Activated CD4-positive, alpha-beta memory T cell treated with anti-CD3 and anti-CD28 coated beads for 36 hours (primary cell): ENCODE results near the gene SRPK2. TPM values are rescaled to one million over a fixed set of nuclear protein-coding genes. Genes with fewer than 3 reads are reported as not detected.
A peak's percentile ranks its signal among the peaks of the same experiment; 100 is the strongest.
"Not testable (repeated sequence)": the region's sequence is repeated elsewhere in the genome, so short reads cannot be mapped to it uniquely, and the experiment has no call there.

Experiments
- CTCF ChIA-PET: fragments of 350-600 bp; sonication (Branson Sonifier 250); formaldehyde crosslinking; loops from one replicate; lab custom pipeline; 2021; ENCODE audit warnings: antibody characterized with exemption, inconsistent platforms; lab: Charles Lee
- POLR2A ChIA-PET: fragments of 350-600 bp; sonication (Branson Sonifier 250); formaldehyde crosslinking; loops from one replicate; lab custom pipeline; 2021; ENCODE audit warnings: antibody characterized with exemption; lab: Charles Lee
- DNase-seq: peaks from one replicate; pipeline ENCODE4 v3.0.0-alpha.2; 2020
- H3K27ac Mint-ChIP-seq: one replicate; pipeline ENCODE4 v1.8.0; 2021; ENCODE audit warnings: mixed read lengths
- H3K27me3 Mint-ChIP-seq: one replicate; pipeline ENCODE4 v1.8.0; 2021; ENCODE audit warnings: mixed read lengths
- H3K36me3 Mint-ChIP-seq: one replicate; pipeline ENCODE4 v1.8.0; 2021; ENCODE audit warnings: mixed read lengths
- H3K4me1 Mint-ChIP-seq: one replicate; pipeline ENCODE4 v1.8.0; 2021; ENCODE audit warnings: low read depth, mixed read lengths
- H3K4me3 Mint-ChIP-seq: one replicate; pipeline ENCODE4 v1.8.0; 2021; ENCODE audit warnings: mild to moderate bottlenecking, mixed read lengths
- H3K9me3 Mint-ChIP-seq: one replicate; pipeline ENCODE4 v1.8.0; 2021; ENCODE audit warnings: mixed read lengths
- intact Hi-C: fragments of 100-400 bp; cut with micrococcal nuclease; formaldehyde crosslinking; loops from one replicate; pipeline ENCODE4 v1.15.1; 2023
- total RNA-seq, 2 experiments: library from RNA; stranded (reverse); gene quantifications; one replicate each; pipeline ENCODE4 v1.2.3, GENCODE V29; 2021

The SRPK2 gene
- total RNA-seq, 2 experiments from 2014 or later = 39.1 to 40.6 TPM

GRCh38 chr7:105352018-105352612 lies 36.6 kb downstream of the SRPK2 start:
- no peaks in the 10 kb centered on the region for H3K27me3 Mint-ChIP-seq
- H3K36me3 Mint-ChIP-seq = peaks cover 2% of the 10 kb centered on the region
- intact Hi-C loops = loop anchor here (1.0 to 5.0 kb wide), 5 partner anchors 35 to 407 kb away; partner anchors contain the start of gene SRPK2
- H3K4me3 Mint-ChIP-seq = peak overlapping the region; percentile 42
- CTCF ChIA-PET = interaction anchor here (0.7 to 1.2 kb wide), 4 partner anchors 10 to 83 kb away, joined by 3 to 5 read pairs (median 4); partner anchors contain the start of gene SRPK2
- peak overlapping the region; percentile 94 for H3K27ac Mint-ChIP-seq
- peak; percentile 68 for DNase-seq
- no peaks in the 10 kb centered on the region for H3K9me3 Mint-ChIP-seq
- POLR2A ChIA-PET = interaction anchor here (0.8 to 1.6 kb wide), 4 partner anchors 35 to 411 kb away, joined by 3 to 4 read pairs (median 4); no protein-coding TSS in a partner anchor
- peaks cover 58% of the 10 kb centered on the region for H3K4me1 Mint-ChIP-seq

GRCh38 chr7:105350906-105351305 lies 37.8 kb downstream of the SRPK2 start:
- ChIA-PET CTCF (no interaction called here), POLR2A (no interaction called here)
- peaks cover 61% of the 10 kb centered on the region for H3K4me1 Mint-ChIP-seq
- intact Hi-C loops = loop anchor here (5.0 kb wide), 1 partner anchor 36 kb away; the partner anchor contains the start of gene SRPK2
- DNase-seq = no peak
- H3K4me3 Mint-ChIP-seq = no peak overlapping the region
- peak overlapping the region; percentile 62 for H3K27ac Mint-ChIP-seq
- H3K9me3 Mint-ChIP-seq = no peaks in the 10 kb centered on the region
- H3K36me3 Mint-ChIP-seq = peaks cover 2% of the 10 kb centered on the region
- H3K27me3 Mint-ChIP-seq = no peaks in the 10 kb centered on the region

- DNase-seq, POLR2A ChIA-PET, H3K36me3 Mint-ChIP-seq, CTCF ChIA-PET, H3K9me3 Mint-ChIP-seq, H3K27me3 Mint-ChIP-seq, H3K4me3 Mint-ChIP-seq, H3K27ac Mint-ChIP-seq: not testable (repeated sequence)
- peaks cover 56% of the 10 kb centered on the region for H3K4me1 Mint-ChIP-seq
- intact Hi-C loops = loop anchor here (5.0 kb wide), 1 partner anchor 81 kb away; no protein-coding TSS in a partner anchor
Observed at GRCh38 chr7:105348177-105348576, 40.5 kb downstream of the SRPK2 start.

GRCh38 chr7:105346593-105347322 lies 42.0 kb downstream of the SRPK2 start:
- H3K4me1 Mint-ChIP-seq = peaks cover 51% of the 10 kb centered on the region
- intact Hi-C loops = loop anchor here (5.0 kb wide), 1 partner anchor 79 kb away; no protein-coding TSS in a partner anchor
- H3K4me3 Mint-ChIP-seq = no peak overlapping the region
- ChIA-PET CTCF (interaction anchor here (0.6 kb wide), 1 partner anchor 168 kb away, joined by 4 read pairs; no protein-coding TSS in a partner anchor), POLR2A (interaction anchor here (1.6 kb wide), 1 partner anchor 49 kb away, joined by 6 read pairs; no protein-coding TSS in a partner anchor)
- H3K36me3 Mint-ChIP-seq = no peaks in the 10 kb centered on the region
- no peaks in the 10 kb centered on the region for H3K27me3 Mint-ChIP-seq
- no peak overlapping the region for H3K27ac Mint-ChIP-seq
- peak; percentile 28 for DNase-seq
- no peaks in the 10 kb centered on the region for H3K9me3 Mint-ChIP-seq

GRCh38 chr7:105346138-105346537 lies 42.6 kb downstream of the SRPK2 start:
- ChIA-PET POLR2A (interaction anchor here (1.6 kb wide), 1 partner anchor 48 kb away, joined by 6 read pairs; no protein-coding TSS in a partner anchor), CTCF (no interaction called here)
- Mint-ChIP-seq H3K9me3 (no peaks in the 10 kb centered on the region), H3K4me3 (no peak overlapping the region), H3K36me3 (no peaks in the 10 kb centered on the region), H3K27ac (no peak overlapping the region), H3K27me3 (no peaks in the 10 kb centered on the region), H3K4me1 (peaks cover 50% of the 10 kb centered on the region)
- DNase-seq = no peak
- intact Hi-C loops = loop anchor here (5.0 kb wide), 1 partner anchor 79 kb away; no protein-coding TSS in a partner anchor

- H3K4me3 Mint-ChIP-seq = no peak overlapping the region
- no peaks in the 10 kb centered on the region for H3K27me3 Mint-ChIP-seq
- ChIA-PET CTCF (interaction anchor here (0.7 kb wide), 1 partner anchor 137 kb away, joined by 3 read pairs; no protein-coding TSS in a partner anchor), POLR2A (interaction anchor here (0.8 to 1.6 kb wide), 3 partner anchors 48 to 135 kb away, joined by 3 to 6 read pairs (median 3); no protein-coding TSS in a partner anchor)
- H3K36me3 Mint-ChIP-seq = no peaks in the 10 kb centered on the region
- intact Hi-C loops = loop anchor here (1.0 to 5.0 kb wide), 6 partner anchors 39 to 137 kb away; no protein-coding TSS in a partner anchor
- peak overlapping the region; percentile 46 for H3K27ac Mint-ChIP-seq
- peaks cover 49% of the 10 kb centered on the region for H3K4me1 Mint-ChIP-seq
- no peaks in the 10 kb centered on the region for H3K9me3 Mint-ChIP-seq
- no peak for DNase-seq
Observed at GRCh38 chr7:105345725-105346124, 43.0 kb downstream of the SRPK2 start.

GRCh38 chr7:105345003-105345402 lies 43.7 kb downstream of the SRPK2 start:
- Mint-ChIP-seq H3K9me3 (no peaks in the 10 kb centered on the region), H3K27ac (peak overlapping the region; percentile 46), H3K27me3 (no peaks in the 10 kb centered on the region), H3K36me3 (no peaks in the 10 kb centered on the region), H3K4me1 (peaks cover 48% of the 10 kb centered on the region), H3K4me3 (no peak overlapping the region)
- CTCF ChIA-PET = interaction anchor here (0.5 to 0.7 kb wide), 2 partner anchors 136 to 172 kb away, joined by 3 read pairs; no protein-coding TSS in a partner anchor
- intact Hi-C loops = loop anchor here (1.0 to 5.0 kb wide), 6 partner anchors 38 to 136 kb away; no protein-coding TSS in a partner anchor
- POLR2A ChIA-PET = interaction anchor here (0.8 to 1.6 kb wide), 3 partner anchors 47 to 135 kb away, joined by 3 to 6 read pairs (median 3); no protein-coding TSS in a partner anchor
- DNase-seq = peak; percentile 55

GRCh38 chr7:105339404-105340323 lies 49.1 kb downstream of the SRPK2 start:
- no peak overlapping the region for H3K4me3 Mint-ChIP-seq
- H3K27ac Mint-ChIP-seq = no peak overlapping the region
- ChIA-PET CTCF (interaction anchor here (0.7 kb wide), 2 partner anchors 187 to 274 kb away, joined by 3 read pairs; no protein-coding TSS in a partner anchor), POLR2A (no interaction called here)
- no peaks in the 10 kb centered on the region for H3K9me3 Mint-ChIP-seq
- H3K4me1 Mint-ChIP-seq = peaks cover 20% of the 10 kb centered on the region
- no peaks in the 10 kb centered on the region for H3K27me3 Mint-ChIP-seq
- H3K36me3 Mint-ChIP-seq = no peaks in the 10 kb centered on the region
- intact Hi-C loops = loop anchor here (5.0 kb wide), 3 partner anchors 187 to 417 kb away; no protein-coding TSS in a partner anchor
- no peak for DNase-seq

- no peaks in the 10 kb centered on the region for H3K9me3 Mint-ChIP-seq
- H3K27me3 Mint-ChIP-seq = no peaks in the 10 kb centered on the region
- H3K4me1 Mint-ChIP-seq = peaks cover 10% of the 10 kb centered on the region
- H3K27ac Mint-ChIP-seq = no peak overlapping the region
- POLR2A ChIA-PET = no interaction called here
- no peak for DNase-seq
- no peaks in the 10 kb centered on the region for H3K36me3 Mint-ChIP-seq
- intact Hi-C loops = loop anchor here (2.0 to 5.0 kb wide), 4 partner anchors 185 to 415 kb away; no protein-coding TSS in a partner anchor
- CTCF ChIA-PET = interaction anchor here (1.3 to 1.4 kb wide), 2 partner anchors 184 to 195 kb away, joined by 3 read pairs; no protein-coding TSS in a partner anchor
- H3K4me3 Mint-ChIP-seq = no peak overlapping the region
Observed at GRCh38 chr7:105337529-105337928, 51.2 kb downstream of the SRPK2 start.

- Mint-ChIP-seq H3K36me3 (no peaks in the 10 kb centered on the region), H3K27me3 (no peaks in the 10 kb centered on the region), H3K4me3 (no peak overlapping the region), H3K9me3 (no peaks in the 10 kb centered on the region), H3K27ac (no peak overlapping the region), H3K4me1 (peaks cover 19% of the 10 kb centered on the region)
- intact Hi-C loops = loop anchor here (2.0 to 5.0 kb wide), 4 partner anchors 184 to 414 kb away; no protein-coding TSS in a partner anchor
- ChIA-PET POLR2A (no interaction called here), CTCF (interaction anchor here (0.7 to 1.6 kb wide), 3 partner anchors 51 to 355 kb away, joined by 3 to 9 read pairs (median 4); no protein-coding TSS in a partner anchor)
- DNase-seq = no peak
Observed at GRCh38 chr7:105336009-105336408, 52.7 kb downstream of the SRPK2 start.
